ENCODE data around the gene UBL4A.

UBL4A gene

GRCh38 chrX:154469114-154469513 is 17.3 kb downstream of the UBL4A start:
- TF ChIP-seq ZC3H10 (CRISPR knock-in tag; IDR thresholded peaks at IDR 0.05), result no peak
- no peak for TF ChIP-seq ESRRG (CRISPR knock-in tag; IDR thresholded peaks at IDR 0.05)
- no peak for TF ChIP-seq ZNF8 (CRISPR knock-in tag; IDR thresholded peaks at IDR 0.05)
- no peak for TF ChIP-seq ZNF565 (CRISPR knock-in tag; conservative IDR thresholded peaks at IDR 0.05; ENCODE audit: low read depth)
- no peak for TF ChIP-seq CSDC2 (CRISPR knock-in tag; IDR thresholded peaks at IDR 0.05)
- no peak for TF ChIP-seq PPARA (CRISPR knock-in tag; IDR thresholded peaks at IDR 0.05; ENCODE audit: borderline replicate concordance)
- TF ChIP-seq SNAI2 (CRISPR knock-in tag; IDR thresholded peaks at IDR 0.05), result no peak
- TF ChIP-seq TOX (CRISPR knock-in tag; IDR thresholded peaks at IDR 0.05; ENCODE audit: borderline replicate concordance), result no peak
- TF ChIP-seq TSHZ2 (CRISPR knock-in tag; IDR thresholded peaks at IDR 0.05), result no peak
- no peak for TF ChIP-seq GLIS3 (CRISPR knock-in tag; IDR thresholded peaks at IDR 0.05)
- no peak for TF ChIP-seq OSR1 (CRISPR knock-in tag; IDR thresholded peaks at IDR 0.05)
- TF ChIP-seq ARNTL (CRISPR knock-in tag; IDR thresholded peaks at IDR 0.05; ENCODE audit: borderline replicate concordance, low read depth), result no peak
- no peak for TF ChIP-seq ZFP3 (CRISPR knock-in tag; IDR thresholded peaks at IDR 0.05)
- TF ChIP-seq PATZ1 (CRISPR knock-in tag; IDR thresholded peaks at IDR 0.05; ENCODE audit: borderline replicate concordance), result no peak
- TF ChIP-seq POU6F1 (CRISPR knock-in tag; IDR thresholded peaks at IDR 0.05; ENCODE audit: borderline replicate concordance, low read depth), result no peak
- TF ChIP-seq BACH2 (CRISPR knock-in tag; IDR thresholded peaks at IDR 0.05; ENCODE audit: borderline replicate concordance), result no peak
- TF ChIP-seq TCF4 (CRISPR knock-in tag; IDR thresholded peaks at IDR 0.05; ENCODE audit: borderline replicate concordance), result no peak
- no peak for TF ChIP-seq ZFP30 (CRISPR knock-in tag; IDR thresholded peaks at IDR 0.05)
- no peak for ATAC-seq

GRCh38 chrX:154468217-154468616 is 18.2 kb downstream of the UBL4A start:
- TF ChIP-seq SNAI2 (CRISPR knock-in tag; IDR thresholded peaks at IDR 0.05) (no peak), ZFP3 (CRISPR knock-in tag; IDR thresholded peaks at IDR 0.05) (no peak), PPARA (CRISPR knock-in tag; IDR thresholded peaks at IDR 0.05; ENCODE audit: borderline replicate concordance) (no peak), POU6F1 (CRISPR knock-in tag; IDR thresholded peaks at IDR 0.05; ENCODE audit: borderline replicate concordance, low read depth) (no peak), ZNF565 (CRISPR knock-in tag; conservative IDR thresholded peaks at IDR 0.05; ENCODE audit: low read depth) (no peak), CSRNP3 (CRISPR knock-in tag; IDR thresholded peaks at IDR 0.05) (no peak), ZNF8 (CRISPR knock-in tag; IDR thresholded peaks at IDR 0.05) (no peak), TCF4 (CRISPR knock-in tag; IDR thresholded peaks at IDR 0.05; ENCODE audit: borderline replicate concordance) (no peak), PATZ1 (CRISPR knock-in tag; IDR thresholded peaks at IDR 0.05; ENCODE audit: borderline replicate concordance) (no peak), TSHZ2 (CRISPR knock-in tag; IDR thresholded peaks at IDR 0.05) (no peak), ZFP30 (CRISPR knock-in tag; IDR thresholded peaks at IDR 0.05) (no peak), CSDC2 (CRISPR knock-in tag; IDR thresholded peaks at IDR 0.05) (no peak)
- no peak for ATAC-seq

Measured in SK-N-SH treated with all-trans-retinoic acid at 6 μM for 48 hours (cell line).